GM12878 (cell line): ENCODE measurements around the gene KMT2B. TPM values are rescaled to one million over a fixed set of nuclear protein-coding genes. Genes with fewer than 3 reads are reported as not detected.

Source experiments
- BACH1 ChIP-seq: fragments of 450-650 bp; IDR thresholded peaks from 2 replicates; pipeline ENCODE4 v1.6.1; 2017; ENCODE audit warnings: mild to moderate bottlenecking, borderline replicate concordance
- CREB1 ChIP-seq: IDR thresholded peaks from 2 replicates; pipeline ENCODE4 v1.6.1; 2012; ENCODE audit warnings: low read depth, mild to moderate bottlenecking, inconsistent platforms
- CUX1 ChIP-seq: IDR thresholded peaks from 2 replicates; pipeline ENCODE4 v1.6.1; 2012; ENCODE audit warnings: improper control_type of control experiment, low read depth, low read length; ENCODE audit not compliant: insufficient replicate concordance
- HCFC1 ChIP-seq: fragments of 150-350 bp; IDR thresholded peaks from 2 replicates; pipeline ENCODE4 v1.6.1; 2014; ENCODE audit warnings: low read length
- PKNOX1 ChIP-seq: fragments of 450-650 bp; IDR thresholded peaks from 2 replicates; pipeline ENCODE4 v1.6.1; 2016; ENCODE audit warnings: mild to moderate bottlenecking
- RELB ChIP-seq: fragments of 450-650 bp; IDR thresholded peaks from 2 replicates; pipeline ENCODE4 v1.6.1; 2017; ENCODE audit warnings: low read depth, mild to moderate bottlenecking, moderate library complexity
- SIN3A ChIP-seq: IDR thresholded peaks from 2 replicates; pipeline ENCODE4 v1.6.1; 2012; ENCODE audit warnings: low read depth, low read length, improper control_type of control experiment
- SKIL ChIP-seq: fragments of 450-650 bp; IDR thresholded peaks from 2 replicates; pipeline ENCODE4 v1.6.1; 2017; ENCODE audit warnings: mild to moderate bottlenecking, low read depth, inconsistent platforms; ENCODE audit not compliant: poor library complexity, severe bottlenecking
- SMAD1 ChIP-seq: fragments of 450-650 bp; IDR thresholded peaks from 2 replicates; pipeline ENCODE4 v1.6.1; 2018; ENCODE audit warnings: mild to moderate bottlenecking, low read depth; ENCODE audit not compliant: partially characterized antibody
- TCF7 ChIP-seq: IDR thresholded peaks from 2 replicates; pipeline ENCODE4 v1.6.1; 2014; ENCODE audit warnings: antibody characterized with exemption, borderline replicate concordance
- ZBTB40 ChIP-seq: fragments of 450-650 bp; IDR thresholded peaks from 2 replicates; pipeline ENCODE4 v1.6.1; 2016; ENCODE audit warnings: mild to moderate bottlenecking, moderate library complexity, borderline replicate concordance
- polyA plus RNA-seq, 11 experiments: library from polyadenylated mRNA; depleted of rRNA in 4 of 11; unstranded in 6 of 11; stranded (reverse) in 5 of 11; fragments of >200 nt; fragmentation: Nextera tagmentation in 4 of 11; fragmentation: Illumina TruSeq in 1 of 11; extraction: Ambion mirVana in 4 of 11; extraction: Trizol in 1 of 11; gene quantifications; 1 replicate in 1 of 11; 2 replicates in 10 of 11; pipeline versions ENCODE4 v1.2.1 to v1.2.3, GENCODE V29; 2011 to 2016; ENCODE audit warnings: inconsistent platforms in 2 of 11, missing spikeins in 2 of 11, low read depth in 1 of 11
- total RNA-seq, 4 experiments: library from RNA; depleted of rRNA in 3 of 4; stranded (reverse); fragments of >200 nt in 3 of 4; fragmentation: Illumina TruSeq in 1 of 4; extraction: Trizol in 1 of 4; gene quantifications; 2 replicates each; pipeline versions ENCODE4 v1.2.1 to v1.2.3, GENCODE V29; 2013 to 2021

The KMT2B gene
- total and polyA plus RNA-seq, 10 of the 15 experiments (the other 5 are each of a cell fraction or from before 2014, with no cell fraction given) = 0.71 to 35.6 (median 6.0) TPM

- TF ChIP-seq TCF7 (no peak), ZBTB40 (0 out of 2 replicates have a peak, but pooled peaks have one; percentile 2), BACH1 (peak; percentile 79; the same call in 1 of the 2 replicates), PKNOX1 (peak; percentile 100), CREB1 (peak; percentile 76), SMAD1 (peak; percentile 85), CUX1 (no peak), SIN3A (no peak), SKIL (peak; percentile 97), HCFC1 (no peak; the same call in 1 of the 2 replicates), RELB (peak; percentile 61)
- TF ChIP-seq, all 136 proteins: peak for 47
These were observed 15.4 kb upstream of the KMT2B start (continued) for GRCh38 chr19:35702223-35703012.
